ENCODE results near the gene CTH. TPM values are rescaled to one million over a fixed set of nuclear protein-coding genes. Genes with fewer than 3 reads are reported as not detected.

Gene CTH
- polyA plus RNA-seq, 2 of the 4 experiments (the other 2 are of a cell fraction): 3.7 to 6.8 TPM

DNA sequence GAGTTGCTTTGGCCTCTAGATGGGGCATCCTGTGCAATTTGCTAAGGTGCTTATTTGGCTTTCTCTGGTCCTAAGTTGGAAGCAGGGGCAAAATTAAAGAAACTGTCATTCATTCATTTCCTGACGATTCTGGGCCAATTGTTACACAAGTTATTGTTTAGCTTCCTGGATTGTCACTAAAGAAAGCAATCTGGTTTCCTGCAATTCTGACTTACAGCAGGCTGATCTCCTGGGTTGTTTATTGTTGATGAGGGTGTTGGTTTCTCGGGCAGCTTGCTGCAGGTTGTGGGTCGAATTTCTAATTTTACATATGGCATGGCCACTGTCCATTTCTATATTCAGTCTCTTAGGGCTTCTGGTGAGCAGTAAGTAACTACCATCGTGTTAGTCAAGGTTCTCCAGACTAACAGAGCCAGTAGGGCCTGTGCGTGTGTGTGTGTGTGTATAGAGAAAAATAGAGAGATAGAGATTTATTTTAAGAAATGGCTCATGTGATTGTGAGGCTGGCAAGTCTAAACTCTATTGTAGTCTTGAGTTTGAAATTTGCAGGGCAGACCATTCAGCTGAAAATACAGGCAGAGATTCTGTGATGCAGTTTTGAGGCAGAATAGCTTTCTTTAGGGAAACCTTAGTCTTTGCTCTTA is 30.4 kb downstream of the CTH start (continued):
- TF ChIP-seq GATA3 (IDR thresholded peaks at IDR 0.05; ENCODE audit: borderline replicate concordance) (no peak), TFCP2L1 (CRISPR knock-in tag; IDR thresholded peaks at IDR 0.05) (no peak), POLR2AphosphoS2 (conservative IDR thresholded peaks at IDR 0.05; ENCODE audit: low read length) (no peak), PHF8 (IDR thresholded peaks at IDR 0.05; ENCODE audit: borderline replicate concordance, low read depth) (no peak), CHD2 (IDR thresholded peaks at IDR 0.05; ENCODE audit: low read length, partially characterized antibody) (no peak), FOSL2 (IDR thresholded peaks at IDR 0.05) (no peak), FOSL2 (CRISPR knock-in tag; IDR thresholded peaks at IDR 0.05) (no peak), CEBPB (IDR thresholded peaks at IDR 0.05) (no peak), BHLHE40 (IDR thresholded peaks at IDR 0.05; ENCODE audit: low read depth, low read length) (no peak), NFE2L2 (conservative IDR thresholded peaks at IDR 0.05; ENCODE audit: low read length) (no peak), FOXS1 (CRISPR knock-in tag; IDR thresholded peaks at IDR 0.05) (no peak), RFX5 (IDR thresholded peaks at IDR 0.05) (no peak)

DNA sequence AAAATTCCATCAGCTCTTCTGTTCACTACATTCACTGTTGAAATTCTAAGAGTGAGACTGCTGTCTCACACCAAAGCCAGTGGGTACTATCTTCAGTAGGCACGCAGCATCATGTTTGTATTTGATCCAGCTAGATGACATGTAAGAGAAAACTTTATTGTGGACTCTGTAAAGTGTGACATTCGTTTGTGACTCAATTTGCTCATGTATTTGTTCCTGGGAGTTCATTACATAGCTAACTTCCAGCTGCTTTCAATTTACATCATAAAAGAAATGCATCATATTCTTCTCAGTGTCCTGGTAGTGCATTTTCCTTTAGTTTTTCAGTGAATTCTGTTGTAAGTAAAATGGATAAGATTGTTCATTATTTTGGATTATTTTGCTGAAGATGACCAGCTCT is 31.4 kb downstream of the CTH start:
- Histone ChIP-seq H3K27ac (no peak overlapping the region), H3K4me1 (no peaks in the 10 kb centered on the region), H3K4me2 (no peak overlapping the region), H3K4me3 (no peak overlapping the region), H3K9me3 (no peaks in the 10 kb centered on the region)
- 51% methylated on average over 2 of the region's 2 CpGs for WGBS (ENCODE audit: missing lambda C conversion rate)
- POLR2A ChIA-PET: no interaction called here
- DNase-seq (ENCODE audit: low read depth in 1 of 2, low spot score in 1 of 2) (no peak), FAIRE-seq (no peak), ATAC-seq (no peak)
- TF ChIP-seq NPAS2 (CRISPR knock-in tag; IDR thresholded peaks at IDR 0.05; ENCODE audit: borderline replicate concordance) (no peak), RARB (CRISPR knock-in tag; IDR thresholded peaks at IDR 0.05) (no peak), EHMT2 (IDR thresholded peaks at IDR 0.05; ENCODE audit: low read depth) (no peak), FOXS1 (CRISPR knock-in tag; IDR thresholded peaks at IDR 0.05) (no peak), FOSL2 (IDR thresholded peaks at IDR 0.05) (no peak), FOSL2 (CRISPR knock-in tag; IDR thresholded peaks at IDR 0.05) (no peak), CEBPB (IDR thresholded peaks at IDR 0.05) (no peak), MAFK (IDR thresholded peaks at IDR 0.05; ENCODE audit: partially characterized antibody) (no peak), TFCP2L1 (CRISPR knock-in tag; IDR thresholded peaks at IDR 0.05) (no peak), CHD2 (IDR thresholded peaks at IDR 0.05; ENCODE audit: low read length, partially characterized antibody) (no peak), BCL3 (IDR thresholded peaks at IDR 0.05) (no peak), RAD21 (conservative IDR thresholded peaks at IDR 0.05 in 1 of 2, IDR thresholded peaks at IDR 0.05 in 1 of 2) (no peak), CHD4 (IDR thresholded peaks at IDR 0.05; ENCODE audit: borderline replicate concordance) (no peak), ATOH8 (CRISPR knock-in tag; IDR thresholded peaks at IDR 0.05; ENCODE audit: low read depth) (no peak), EHF (CRISPR knock-in tag; IDR thresholded peaks at IDR 0.05) (no peak), PBX3 (IDR thresholded peaks at IDR 0.05) (no peak)
- CTCF ChIA-PET: interaction anchor here (0.6 kb wide), 1 partner anchor 324 kb away, joined by 3 read pairs; no protein-coding TSS in a partner anchor

DNA sequence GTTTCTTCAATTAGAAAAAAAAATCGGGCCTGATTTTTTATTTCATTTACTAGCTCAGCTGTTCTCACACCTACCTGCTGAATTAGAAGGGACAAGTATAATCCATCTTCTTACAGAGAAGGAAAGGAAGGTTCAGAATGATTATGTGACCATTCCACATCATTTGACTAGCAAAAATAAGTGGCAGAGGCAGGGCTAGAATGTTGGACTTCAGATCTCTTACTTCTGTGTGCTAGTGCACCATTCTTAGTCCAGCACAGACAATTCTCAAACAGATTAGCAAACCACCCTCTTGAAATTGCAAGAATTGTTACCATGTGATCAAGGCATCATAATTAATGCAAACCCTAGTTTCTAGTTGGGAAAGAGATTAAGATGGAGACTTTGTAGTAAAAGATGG is 32.7 kb downstream of the CTH start:
- ATAC-seq: no peak
- ChIA-PET CTCF (no interaction called here), POLR2A (no interaction called here)
- no peak for DNase-seq (ENCODE audit: low read depth in 1 of 2, low spot score in 1 of 2)
- no peak overlapping the region for H3K4me2 ChIP-seq
- WGBS (ENCODE audit: missing lambda C conversion rate): 36% methylated on average over 1 of the region's 1 CpG
- no peak overlapping the region for H3K27ac ChIP-seq
- H3K4me1 ChIP-seq: no peaks in the 10 kb centered on the region
- FAIRE-seq: no peak
- H3K4me3 ChIP-seq: no peak overlapping the region
- H3K9me3 ChIP-seq: no peaks in the 10 kb centered on the region
- TF ChIP-seq HEYL (CRISPR knock-in tag; IDR thresholded peaks at IDR 0.05) (no peak), FOXS1 (CRISPR knock-in tag; IDR thresholded peaks at IDR 0.05) (no peak), CEBPB (IDR thresholded peaks at IDR 0.05) (no peak), RAD21 (conservative IDR thresholded peaks at IDR 0.05 in 1 of 2, IDR thresholded peaks at IDR 0.05 in 1 of 2) (no peak), PHF8 (IDR thresholded peaks at IDR 0.05; ENCODE audit: borderline replicate concordance, low read depth) (no peak), USF2 (IDR thresholded peaks at IDR 0.05) (no peak), EHF (CRISPR knock-in tag; IDR thresholded peaks at IDR 0.05) (no peak), MAX (IDR thresholded peaks at IDR 0.05) (no peak), REST (IDR thresholded peaks at IDR 0.05) (no peak), NFE2L2 (conservative IDR thresholded peaks at IDR 0.05; ENCODE audit: low read length) (no peak), TP53 (CRISPR knock-in tag; IDR thresholded peaks at IDR 0.05) (no peak)
